ENCODE data around the gene NLK. TPM values are rescaled to one million over a fixed set of nuclear protein-coding genes. Genes with fewer than 3 reads are reported as not detected.

NLK gene
- total and polyA plus RNA-seq, 2 of the 13 experiments (the other 11 are each of a cell fraction or from before 2014, with no cell fraction given) = 13.4 to 14.6 TPM

DNA sequence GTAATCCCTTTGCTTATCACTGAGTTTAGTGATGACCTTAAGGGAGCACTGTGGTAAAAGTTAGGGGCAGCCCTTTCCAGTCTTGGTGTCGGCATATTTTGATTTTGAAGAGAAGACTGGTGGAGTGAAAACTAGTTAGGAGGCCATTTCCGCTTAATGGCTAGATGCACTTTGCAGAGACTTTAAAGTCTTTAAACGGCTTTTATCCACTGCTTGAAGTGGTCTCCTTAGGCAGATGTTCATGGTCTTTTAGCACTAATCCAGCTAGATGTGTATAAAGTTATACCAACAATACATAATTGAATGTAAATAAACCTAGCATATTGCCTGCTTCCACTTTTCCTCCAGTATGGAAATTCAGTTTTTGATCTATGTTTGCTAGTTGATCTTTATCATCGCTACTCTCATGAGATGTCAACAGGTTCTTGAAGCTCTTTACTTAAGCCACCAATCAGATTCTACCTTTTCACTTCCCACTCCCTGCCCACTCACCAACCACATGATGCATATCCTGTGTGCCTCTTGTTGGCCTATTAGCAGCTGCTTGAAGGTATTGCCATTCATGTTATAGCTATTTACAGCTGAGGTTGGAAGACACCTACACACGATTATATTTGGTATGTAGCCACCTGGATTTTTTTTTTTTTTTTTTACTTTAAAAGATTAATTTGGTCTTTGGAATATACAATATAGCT lies 132.0 kb downstream of the NLK start (continued):
- TF ChIP-seq, protein P1, sequence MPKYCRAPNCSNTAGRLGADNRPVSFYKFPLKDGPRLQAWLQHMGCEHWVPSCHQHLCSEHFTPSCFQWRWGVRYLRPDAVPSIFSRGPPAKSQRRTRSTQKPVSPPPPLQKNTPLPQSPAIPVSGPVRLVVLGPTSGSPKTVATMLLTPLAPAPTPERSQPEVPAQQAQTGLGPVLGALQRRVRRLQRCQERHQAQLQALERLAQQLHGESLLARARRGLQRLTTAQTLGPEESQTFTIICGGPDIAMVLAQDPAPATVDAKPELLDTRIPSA (CRISPR knock-in tag; IDR thresholded peaks at IDR 0.05; ENCODE audit: borderline replicate concordance) = no peak
- no peak for TF ChIP-seq ZKSCAN5 (CRISPR knock-in tag; IDR thresholded peaks at IDR 0.05)

DNA sequence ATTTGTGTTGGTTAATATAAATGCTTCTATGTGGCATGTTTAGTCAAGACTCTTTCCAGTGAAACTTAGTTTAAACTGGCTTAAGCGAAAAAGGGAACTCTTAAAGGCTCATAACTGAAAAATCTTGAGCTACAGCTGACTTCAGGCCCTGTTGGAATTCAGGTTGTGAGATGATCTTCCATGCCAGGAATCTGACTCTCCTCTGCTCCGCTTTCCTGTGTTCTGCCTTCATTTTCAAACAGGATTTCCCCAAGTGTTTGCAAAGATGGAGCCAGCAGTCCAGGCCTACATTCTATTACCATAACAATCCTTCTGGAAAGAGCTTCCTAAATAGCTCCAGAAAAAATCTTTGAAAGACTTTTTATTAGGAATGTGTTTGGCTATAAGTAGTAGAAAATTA lies 134.9 kb downstream of the NLK start:
- WGBS (ENCODE audit: low lambda C conversion rate) = 96% methylated on average over 2 of the region's 2 CpGs
- TF ChIP-seq ZNF550 (CRISPR knock-in tag; IDR thresholded peaks at IDR 0.05; ENCODE audit: borderline replicate concordance) (no peak), RXRA (CRISPR knock-in tag; IDR thresholded peaks at IDR 0.05) (no peak), ETV6 (CRISPR knock-in tag; conservative IDR thresholded peaks at IDR 0.05) (no peak), ZNF644 (CRISPR knock-in tag; IDR thresholded peaks at IDR 0.05; ENCODE audit: low read depth) (no peak), KLF9 (CRISPR knock-in tag; IDR thresholded peaks at IDR 0.05; ENCODE audit: low read depth) (no peak)
- TF ChIP-seq, protein P2, sequence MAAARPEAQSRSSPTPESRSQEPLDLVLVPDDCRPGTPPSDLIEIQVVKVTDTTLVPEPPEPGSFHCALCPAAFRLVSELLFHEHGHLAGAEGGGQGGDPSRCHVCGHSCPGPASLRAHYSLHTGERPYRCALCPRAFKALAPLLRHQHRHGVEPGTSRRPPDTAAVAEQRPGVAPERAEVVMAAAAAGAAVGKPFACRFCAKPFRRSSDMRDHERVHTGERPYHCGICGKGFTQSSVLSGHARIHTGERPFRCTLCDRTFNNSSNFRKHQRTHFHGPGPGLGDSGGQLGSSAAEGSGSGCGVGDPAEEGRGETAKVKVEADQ (CRISPR knock-in tag; IDR thresholded peaks at IDR 0.05; ENCODE audit: borderline replicate concordance) = no peak
- TF ChIP-seq, protein P3, sequence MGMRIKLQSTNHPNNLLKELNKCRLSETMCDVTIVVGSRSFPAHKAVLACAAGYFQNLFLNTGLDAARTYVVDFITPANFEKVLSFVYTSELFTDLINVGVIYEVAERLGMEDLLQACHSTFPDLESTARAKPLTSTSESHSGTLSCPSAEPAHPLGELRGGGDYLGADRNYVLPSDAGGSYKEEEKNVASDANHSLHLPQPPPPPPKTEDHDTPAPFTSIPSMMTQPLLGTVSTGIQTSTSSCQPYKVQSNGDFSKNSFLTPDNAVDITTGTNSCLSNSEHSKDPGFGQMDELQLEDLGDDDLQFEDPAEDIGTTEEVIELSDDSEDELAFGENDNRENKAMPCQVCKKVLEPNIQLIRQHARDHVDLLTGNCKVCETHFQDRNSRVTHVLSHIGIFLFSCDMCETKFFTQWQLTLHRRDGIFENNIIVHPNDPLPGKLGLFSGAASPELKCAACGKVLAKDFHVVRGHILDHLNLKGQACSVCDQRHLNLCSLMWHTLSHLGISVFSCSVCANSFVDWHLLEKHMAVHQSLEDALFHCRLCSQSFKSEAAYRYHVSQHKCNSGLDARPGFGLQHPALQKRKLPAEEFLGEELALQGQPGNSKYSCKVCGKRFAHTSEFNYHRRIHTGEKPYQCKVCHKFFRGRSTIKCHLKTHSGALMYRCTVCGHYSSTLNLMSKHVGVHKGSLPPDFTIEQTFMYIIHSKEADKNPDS (CRISPR knock-in tag; IDR thresholded peaks at IDR 0.05) = no peak
- TF ChIP-seq, protein P4, sequence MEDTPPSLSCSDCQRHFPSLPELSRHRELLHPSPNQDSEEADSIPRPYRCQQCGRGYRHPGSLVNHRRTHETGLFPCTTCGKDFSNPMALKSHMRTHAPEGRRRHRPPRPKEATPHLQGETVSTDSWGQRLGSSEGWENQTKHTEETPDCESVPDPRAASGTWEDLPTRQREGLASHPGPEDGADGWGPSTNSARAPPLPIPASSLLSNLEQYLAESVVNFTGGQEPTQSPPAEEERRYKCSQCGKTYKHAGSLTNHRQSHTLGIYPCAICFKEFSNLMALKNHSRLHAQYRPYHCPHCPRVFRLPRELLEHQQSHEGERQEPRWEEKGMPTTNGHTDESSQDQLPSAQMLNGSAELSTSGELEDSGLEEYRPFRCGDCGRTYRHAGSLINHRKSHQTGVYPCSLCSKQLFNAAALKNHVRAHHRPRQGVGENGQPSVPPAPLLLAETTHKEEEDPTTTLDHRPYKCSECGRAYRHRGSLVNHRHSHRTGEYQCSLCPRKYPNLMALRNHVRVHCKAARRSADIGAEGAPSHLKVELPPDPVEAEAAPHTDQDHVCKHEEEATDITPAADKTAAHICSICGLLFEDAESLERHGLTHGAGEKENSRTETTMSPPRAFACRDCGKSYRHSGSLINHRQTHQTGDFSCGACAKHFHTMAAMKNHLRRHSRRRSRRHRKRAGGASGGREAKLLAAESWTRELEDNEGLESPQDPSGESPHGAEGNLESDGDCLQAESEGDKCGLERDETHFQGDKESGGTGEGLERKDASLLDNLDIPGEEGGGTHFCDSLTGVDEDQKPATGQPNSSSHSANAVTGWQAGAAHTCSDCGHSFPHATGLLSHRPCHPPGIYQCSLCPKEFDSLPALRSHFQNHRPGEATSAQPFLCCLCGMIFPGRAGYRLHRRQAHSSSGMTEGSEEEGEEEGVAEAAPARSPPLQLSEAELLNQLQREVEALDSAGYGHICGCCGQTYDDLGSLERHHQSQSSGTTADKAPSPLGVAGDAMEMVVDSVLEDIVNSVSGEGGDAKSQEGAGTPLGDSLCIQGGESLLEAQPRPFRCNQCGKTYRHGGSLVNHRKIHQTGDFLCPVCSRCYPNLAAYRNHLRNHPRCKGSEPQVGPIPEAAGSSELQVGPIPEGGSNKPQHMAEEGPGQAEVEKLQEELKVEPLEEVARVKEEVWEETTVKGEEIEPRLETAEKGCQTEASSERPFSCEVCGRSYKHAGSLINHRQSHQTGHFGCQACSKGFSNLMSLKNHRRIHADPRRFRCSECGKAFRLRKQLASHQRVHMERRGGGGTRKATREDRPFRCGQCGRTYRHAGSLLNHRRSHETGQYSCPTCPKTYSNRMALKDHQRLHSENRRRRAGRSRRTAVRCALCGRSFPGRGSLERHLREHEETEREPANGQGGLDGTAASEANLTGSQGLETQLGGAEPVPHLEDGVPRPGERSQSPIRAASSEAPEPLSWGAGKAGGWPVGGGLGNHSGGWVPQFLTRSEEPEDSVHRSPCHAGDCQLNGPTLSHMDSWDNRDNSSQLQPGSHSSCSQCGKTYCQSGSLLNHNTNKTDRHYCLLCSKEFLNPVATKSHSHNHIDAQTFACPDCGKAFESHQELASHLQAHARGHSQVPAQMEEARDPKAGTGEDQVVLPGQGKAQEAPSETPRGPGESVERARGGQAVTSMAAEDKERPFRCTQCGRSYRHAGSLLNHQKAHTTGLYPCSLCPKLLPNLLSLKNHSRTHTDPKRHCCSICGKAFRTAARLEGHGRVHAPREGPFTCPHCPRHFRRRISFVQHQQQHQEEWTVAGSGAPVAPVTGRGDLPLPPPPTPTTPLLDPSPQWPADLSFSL (CRISPR knock-in tag; IDR thresholded peaks at IDR 0.05) = no peak
- DNase-seq (ENCODE audit: low spot score) (no peak), ATAC-seq (no peak), FAIRE-seq (no peak)
- Histone ChIP-seq H3K27me3 (ENCODE audit: control insufficient read depth in 1 of 2, insufficient read depth in 2 of 2, low read length in 2 of 2) (no peaks in the 10 kb centered on the region), H3K4me2 (ENCODE audit: low read depth, low read length) (no peak overlapping the region), H3K27ac (ENCODE audit: extremely low read length, insufficient read depth, low read length) (no peak overlapping the region), H3K4me3 (replicated peaks in 1 of 3; ENCODE audit: insufficient read depth in 1 of 3, low read depth in 2 of 3, low read length in 3 of 3) (no peak overlapping the region), H3K4me1 (ENCODE audit: insufficient read depth, low read length) (peaks cover 7% of the 10 kb centered on the region), H3K79me2 (ENCODE audit: insufficient read depth, low read length) (no peaks in the 10 kb centered on the region), H4K20me1 (ENCODE audit: insufficient read depth, low read length) (no peaks in the 10 kb centered on the region), H2AFZ (ENCODE audit: low read length) (no peak overlapping the region), H3K9ac (ENCODE audit: insufficient read depth, low read depth, low read length) (no peak overlapping the region), H3K9me3 (ENCODE audit: low read length) (no peaks in the 10 kb centered on the region), H3K36me3 (replicated peaks in 1 of 2; ENCODE audit: control insufficient read depth in 1 of 2, insufficient read depth in 2 of 2, low read length in 2 of 2) (peaks cover 0 to 2% of the 10 kb centered on the region in 2 experiments; a peak in 3 of 5 replicates)
- CTCF ChIA-PET (ENCODE audit: low intra/inter-chr PET ratio, low total read pairs) = no interaction called here
- BruUV-seq (replicated peaks) = no TSS peak
- intact Hi-C loops (cut with micrococcal nuclease; ENCODE audit: unreplicated experiment) = no loop called here
- POLR2A ChIA-PET = no interaction called here
- in situ Hi-C loops (cut with HindIII; ENCODE audit: extremely low pct_ligation_motif_present, low pct_unique_long_range_greater_than_20kb) = no loop called here
